GM12892 (cell line): Measurements from ENCODE around the gene ZNF214. TPM values are rescaled to one million over a fixed set of nuclear protein-coding genes. Genes with fewer than 3 reads are reported as not detected.

Experiments
- DNase-seq: peaks from one replicate; pipeline ENCODE4 v3.0.0; 2011; ENCODE audit not compliant: insufficient read length
- FAIRE-seq: peaks from 2 replicates; lab custom pipeline; 2011; peaks lifted over from hg19 to GRCh38; lab: Jason Lieb, UNC
- POLR2A ChIP-seq: IDR thresholded peaks from 2 replicates; pipeline ENCODE4 v1.6.1; 2011; ENCODE audit warnings: low read depth, low read length, control low read depth
- POLR2AphosphoS5 ChIP-seq: IDR thresholded peaks from 2 replicates; pipeline ENCODE4 v1.6.1; 2011; ENCODE audit warnings: low read depth, low read length, control low read depth
- TAF1 ChIP-seq: IDR thresholded peaks from 2 replicates; pipeline ENCODE4 v1.6.1; 2011; ENCODE audit warnings: low read depth, mild to moderate bottlenecking, control low read depth, low read length, borderline replicate concordance
- polyA plus RNA-seq: library from polyadenylated mRNA; unstranded; fragments of >200 nt; gene quantifications from one replicate; pipeline ENCODE4 v1.2.1, GENCODE V29; 2012; ENCODE audit warnings: missing spikeins, inconsistent platforms; ENCODE audit not compliant: missing spikeins

ZNF214 gene
- 0.08 TPM for polyA plus RNA-seq

GRCh38 chr11:7020183-7020917 lies at the start of gene ZNF214, which contains the start of gene NLRP14:
TSS of gene ZNF214 (minus strand) at chr11:7020346. CDS start at chr11:7002835, 17,511 bp downstream.
TSS of gene NLRP14 (plus strand) at chr11:7020479. CDS start at chr11:7038587, 18,108 bp downstream.
- DNase-seq (no peak), FAIRE-seq (peak; percentile 89)

GRCh38 chr11:7062534-7062933 lies 42.4 kb upstream of the ZNF214 start:
- DNase-seq (no peak), FAIRE-seq (no peak)
- TF ChIP-seq TAF1 (no peak), POLR2AphosphoS5 (no peak), POLR2A (no peak)

More at GRCh38 chr11:7020183-7020917, at the start of gene ZNF214, which contains the start of gene NLRP14:
- TF ChIP-seq POLR2AphosphoS5: no peak
- TF ChIP-seq TAF1: no peak
- TF ChIP-seq POLR2A: no peak

GRCh38 chr11:7060868-7061267 lies 40.7 kb upstream of the ZNF214 start:
- FAIRE-seq (no peak), DNase-seq (no peak)
- TF ChIP-seq TAF1 (no peak), POLR2AphosphoS5 (no peak), POLR2A (no peak)

GRCh38 chr11:7057641-7058040 lies 37.5 kb upstream of the ZNF214 start:
- TF ChIP-seq TAF1 (no peak), POLR2A (no peak), POLR2AphosphoS5 (no peak)
- DNase-seq (no peak), FAIRE-seq (peak; percentile 42)

GRCh38 chr11:7056828-7057513 lies 36.8 kb upstream of the ZNF214 start:
- DNase-seq (no peak), FAIRE-seq (peak; percentile 80)
- TF ChIP-seq POLR2A (no peak), POLR2AphosphoS5 (no peak), TAF1 (no peak)

GRCh38 chr11:7050191-7050590 lies 30.0 kb upstream of the ZNF214 start:
- DNase-seq (no peak), FAIRE-seq (peak; percentile 33)
- no peak for TF ChIP-seq POLR2A
- no peak for TF ChIP-seq TAF1
- TF ChIP-seq POLR2AphosphoS5: no peak

- FAIRE-seq (no peak), DNase-seq (no peak)
These were observed 26.5 kb upstream of the ZNF214 start for GRCh38 chr11:7046474-7047175.

GRCh38 chr11:7034019-7034418 lies 13.9 kb upstream of the ZNF214 start:
- TF ChIP-seq TAF1 (no peak), POLR2A (no peak), POLR2AphosphoS5 (no peak)
- DNase-seq (no peak), FAIRE-seq (no peak)

More at GRCh38 chr11:7046474-7047175, 26.5 kb upstream of the ZNF214 start:
- TF ChIP-seq POLR2AphosphoS5 (no peak), TAF1 (no peak), POLR2A (no peak)

GRCh38 chr11:7032692-7033091 lies 12.5 kb upstream of the ZNF214 start:
- no peak for TF ChIP-seq TAF1
- no peak for TF ChIP-seq POLR2A
- TF ChIP-seq POLR2AphosphoS5: no peak
- DNase-seq (no peak), FAIRE-seq (no peak)

- DNase-seq (no peak), FAIRE-seq (no peak)
- TF ChIP-seq TAF1: no peak
- no peak for TF ChIP-seq POLR2AphosphoS5
- TF ChIP-seq POLR2A: no peak
These were observed 11.3 kb upstream of the ZNF214 start for GRCh38 chr11:7031471-7031871.

- TF ChIP-seq POLR2AphosphoS5 (no peak), POLR2A (no peak), TAF1 (no peak)
- FAIRE-seq: no peak
- no peak for DNase-seq
These were observed 10.7 kb upstream of the ZNF214 start for GRCh38 chr11:7030836-7031235.
